Skeletal muscle tissue (tissue), 4 donors: Measurements from ENCODE around the gene PRKN. TPM values are rescaled to one million over a fixed set of nuclear protein-coding genes. Genes with fewer than 3 reads are reported as not detected.

Source experiments
- H3K27ac ChIP-seq: one replicate; pipeline ENCODE4 v1.7.0; 2013; ENCODE audit warnings: mild to moderate bottlenecking, low read depth, low read length, inconsistent platforms
- H3K27me3 ChIP-seq, 3 donors: one replicate each; pipeline ENCODE4 v1.7.0; 2013; ENCODE audit warnings: low read length in 3 of 3; ENCODE audit not compliant: control insufficient read depth in 3 of 3, insufficient read depth in 3 of 3
- H3K36me3 ChIP-seq, 3 donors: one replicate each; pipeline ENCODE4 v1.7.0; 2013; ENCODE audit warnings: low read length in 3 of 3; ENCODE audit not compliant: control insufficient read depth in 3 of 3, insufficient read depth in 3 of 3
- H3K4me1 ChIP-seq, 3 donors: one replicate each; pipeline ENCODE4 v1.7.0; 2013; ENCODE audit warnings: low read length in 3 of 3, mild to moderate bottlenecking in 3 of 3; ENCODE audit not compliant: control insufficient read depth in 3 of 3, insufficient read depth in 3 of 3
- H3K4me3 ChIP-seq, 3 donors: one replicate each; pipeline ENCODE4 v1.7.0; 2013; ENCODE audit warnings: low read length in 3 of 3
- H3K9ac ChIP-seq, 3 donors: one replicate each; pipeline ENCODE4 v1.7.0; 2013; ENCODE audit warnings: low read length in 3 of 3, mild to moderate bottlenecking in 3 of 3, moderate library complexity in 2 of 3, low read depth in 1 of 3
- H3K9me3 ChIP-seq, 3 donors: one replicate each; pipeline ENCODE4 v1.7.0; 2013; ENCODE audit warnings: low read length in 3 of 3; ENCODE audit not compliant: control insufficient read depth in 3 of 3
- total RNA-seq: library from RNA; depleted of rRNA; stranded (reverse); fragments of >200 nt; gene quantifications from one replicate; pipeline ENCODE4 v1.2.3, GENCODE V29; 2014
- donor health status: Osteomylitis.

PRKN gene
- total RNA-seq, 1 donor from 2014 or later, result 16.7 TPM

DNA sequence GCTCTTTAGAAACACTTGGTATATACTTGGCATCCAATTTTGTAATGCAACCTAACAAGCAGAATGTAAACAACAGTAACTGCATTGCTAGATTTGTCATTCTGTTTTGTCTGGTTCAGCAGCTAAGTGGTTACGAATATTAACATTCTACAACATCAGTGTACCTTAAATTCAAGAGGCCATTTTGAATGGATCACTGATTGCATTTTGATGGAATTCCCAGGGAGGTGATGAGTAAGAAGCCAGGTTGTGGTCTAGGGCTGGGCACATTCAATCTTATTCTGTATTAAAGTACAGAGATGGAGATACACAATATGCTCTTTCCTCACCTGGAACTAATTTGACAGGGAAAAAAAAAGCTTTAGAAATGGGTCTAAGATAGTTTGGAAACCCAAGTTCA lies 483.5 kb downstream of the PRKN start:
- Histone ChIP-seq H3K4me3 (no peak overlapping the region), H3K27me3 (no peaks in the 10 kb centered on the region), H3K9me3 (no peaks in the 10 kb centered on the region), H3K4me1 (no peaks in the 10 kb centered on the region), H3K9ac (no peak overlapping the region), H3K27ac (no peak overlapping the region), H3K36me3 (no peaks in the 10 kb centered on the region)

DNA sequence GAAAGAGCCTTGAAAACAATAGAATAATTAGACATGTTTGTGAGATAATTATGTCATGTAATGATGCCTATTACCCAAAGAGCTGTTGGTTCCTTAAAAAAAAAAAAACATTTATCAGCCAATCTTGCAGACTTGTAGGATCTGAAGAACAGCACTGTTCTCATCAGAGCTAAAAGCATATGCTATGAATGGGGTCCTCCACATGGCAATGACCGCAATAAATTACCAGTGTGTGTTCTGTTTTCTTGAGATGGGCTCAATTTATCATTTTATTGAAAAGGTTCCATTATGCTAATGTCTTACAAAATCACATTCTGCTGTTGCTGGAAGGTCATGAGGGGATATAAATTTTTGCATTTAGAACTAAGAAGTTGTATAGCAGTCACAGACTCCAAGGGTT lies 484.7 kb downstream of the PRKN start:
- Histone ChIP-seq H3K9ac (no peak overlapping the region), H3K27me3 (no peaks in the 10 kb centered on the region), H3K4me1 (no peaks in the 10 kb centered on the region), H3K9me3 (no peaks in the 10 kb centered on the region), H3K36me3 (no peaks in the 10 kb centered on the region), H3K27ac (no peak overlapping the region), H3K4me3 (no peak overlapping the region)

- Histone ChIP-seq H3K4me3 (no peak overlapping the region), H3K9me3 (no peaks in the 10 kb centered on the region), H3K27ac (no peak overlapping the region), H3K36me3 (no peaks in the 10 kb centered on the region), H3K4me1 (no peaks in the 10 kb centered on the region), H3K27me3 (no peaks in the 10 kb centered on the region), H3K9ac (no peak overlapping the region)
Measured at GRCh38 chr6:162239330-162239729, 488.2 kb downstream of the PRKN start.

DNA sequence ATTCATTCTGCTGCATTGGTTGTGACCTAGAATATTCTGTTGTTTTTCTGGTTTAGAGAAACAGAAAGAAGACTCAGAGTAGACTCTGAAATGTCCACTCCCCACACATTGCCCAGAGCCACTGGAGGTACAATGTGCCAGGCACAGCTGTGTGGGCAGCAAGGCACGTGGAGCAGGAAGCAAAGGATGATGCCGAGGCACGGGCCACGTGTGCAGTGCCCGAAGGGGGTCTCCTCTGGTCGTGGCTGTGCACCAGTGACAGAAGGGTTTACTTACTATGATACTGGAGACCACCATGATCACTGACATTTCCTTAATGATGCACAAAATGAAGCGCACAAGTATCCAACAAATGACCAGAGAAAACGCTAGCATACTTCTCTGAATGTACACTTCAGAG lies 488.9 kb downstream of the PRKN start:
- no peaks in the 10 kb centered on the region for H3K36me3 ChIP-seq
- H3K27ac ChIP-seq, result no peak overlapping the region
- no peaks in the 10 kb centered on the region for H3K9me3 ChIP-seq
- no peaks in the 10 kb centered on the region for H3K4me1 ChIP-seq
- H3K4me3 ChIP-seq, result no peak overlapping the region
- H3K27me3 ChIP-seq, result no peaks in the 10 kb centered on the region
- no peak overlapping the region for H3K9ac ChIP-seq

DNA sequence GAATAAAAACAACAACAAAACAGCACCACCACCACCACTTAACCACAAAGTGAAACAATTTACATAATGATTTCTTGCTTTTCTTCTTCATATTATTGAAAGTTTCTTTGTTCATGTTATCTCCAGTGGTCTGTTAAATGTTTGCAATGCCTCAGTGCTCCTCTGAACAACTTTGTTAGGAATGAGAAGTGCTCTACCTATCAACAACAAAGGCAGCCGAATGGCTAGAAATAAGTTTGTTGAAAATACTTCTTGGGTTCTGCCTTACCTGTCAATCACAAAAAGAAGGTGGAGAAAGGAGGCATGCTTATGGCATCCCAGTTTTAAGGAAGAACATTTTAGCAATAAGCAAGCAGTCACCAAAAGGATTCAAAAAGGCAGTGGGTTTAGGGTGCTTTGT lies 490.2 kb downstream of the PRKN start:
- Histone ChIP-seq H3K4me1 (no peaks in the 10 kb centered on the region), H3K27me3 (no peaks in the 10 kb centered on the region), H3K9me3 (no peaks in the 10 kb centered on the region), H3K27ac (no peak overlapping the region), H3K4me3 (no peak overlapping the region), H3K36me3 (no peaks in the 10 kb centered on the region), H3K9ac (no peak overlapping the region)

GRCh38 chr6:162234631-162235030 lies 492.9 kb downstream of the PRKN start:
- Histone ChIP-seq H3K36me3 (no peaks in the 10 kb centered on the region), H3K4me1 (peaks cover 0 to 6% (median 0%) of the 10 kb centered on the region in 3 donors), H3K9me3 (no peaks in the 10 kb centered on the region), H3K4me3 (no peak overlapping the region), H3K9ac (no peak overlapping the region), H3K27me3 (no peaks in the 10 kb centered on the region), H3K27ac (no peak overlapping the region)

DNA sequence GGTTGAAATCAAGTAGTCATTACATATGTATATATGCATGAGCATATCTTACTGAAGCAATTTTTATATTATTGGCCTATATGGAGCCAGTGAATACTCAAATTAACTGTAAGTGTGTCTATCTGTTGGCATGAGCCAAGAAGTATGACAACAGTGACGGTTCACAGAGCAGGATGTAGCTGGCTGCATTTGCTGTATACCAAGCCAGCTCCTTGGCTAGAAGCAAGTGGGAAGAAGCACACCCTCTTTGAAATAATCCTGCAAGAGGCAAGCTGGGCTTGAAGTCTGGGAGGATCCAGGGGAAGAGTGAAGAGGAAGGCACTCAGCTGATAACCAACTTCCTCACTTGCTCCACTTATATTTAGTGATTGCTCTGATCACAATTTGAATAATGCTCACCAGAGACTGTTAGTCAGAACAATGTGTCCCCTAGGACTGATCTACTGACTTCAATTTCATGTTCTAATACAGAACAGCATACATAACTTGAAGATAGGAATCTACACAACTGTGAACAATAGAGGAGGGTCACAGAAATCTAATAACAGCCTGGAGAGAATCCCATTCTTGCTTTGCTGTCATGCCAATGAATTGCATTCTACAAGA lies 497.3 kb downstream of the PRKN start:
- peaks cover 0 to 6% (median 0%) of the 10 kb centered on the region in 3 donors for H3K4me1 ChIP-seq
- H3K36me3 ChIP-seq, result no peaks in the 10 kb centered on the region
- no peak overlapping the region for H3K27ac ChIP-seq
- H3K4me3 ChIP-seq, result no peak overlapping the region
- H3K27me3 ChIP-seq, result no peaks in the 10 kb centered on the region
- no peaks in the 10 kb centered on the region for H3K9me3 ChIP-seq
- H3K9ac ChIP-seq, result no peak overlapping the region

DNA sequence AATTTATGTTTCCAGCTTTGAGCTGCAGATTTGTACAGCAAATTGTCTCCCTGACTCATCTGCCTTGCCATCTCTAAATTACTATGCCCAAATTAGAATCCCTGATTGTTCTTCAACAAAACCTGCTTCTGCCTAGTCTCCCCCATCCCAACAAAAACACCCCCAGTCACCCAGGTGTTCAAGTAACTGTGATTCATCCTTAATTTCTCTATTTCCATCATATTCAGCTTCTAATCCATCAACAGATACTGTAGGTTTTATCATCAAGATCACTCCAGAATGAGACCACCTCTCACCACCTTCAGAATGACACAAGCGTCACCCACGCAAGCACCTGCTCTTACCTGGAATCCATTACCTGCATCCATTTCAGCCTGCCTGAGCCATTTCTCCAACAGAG lies 498.5 kb downstream of the PRKN start:
- Histone ChIP-seq H3K27me3 (no peaks in the 10 kb centered on the region), H3K4me1 (peaks cover 0 to 6% (median 0%) of the 10 kb centered on the region in 3 donors), H3K9ac (no peak overlapping the region), H3K4me3 (no peak overlapping the region), H3K36me3 (no peaks in the 10 kb centered on the region), H3K9me3 (no peaks in the 10 kb centered on the region), H3K27ac (no peak overlapping the region)

- Histone ChIP-seq H3K27ac (no peak overlapping the region), H3K27me3 (no peaks in the 10 kb centered on the region), H3K4me3 (no peak overlapping the region), H3K4me1 (peaks cover 0 to 6% (median 0%) of the 10 kb centered on the region in 3 donors), H3K36me3 (no peaks in the 10 kb centered on the region), H3K9ac (no peak overlapping the region), H3K9me3 (no peaks in the 10 kb centered on the region)
Measured at GRCh38 chr6:162226803-162227202, 500.8 kb downstream of the PRKN start.

- Histone ChIP-seq H3K4me1 (no peaks in the 10 kb centered on the region), H3K36me3 (no peaks in the 10 kb centered on the region), H3K27me3 (no peaks in the 10 kb centered on the region), H3K9me3 (no peaks in the 10 kb centered on the region), H3K27ac (no peak overlapping the region), H3K9ac (no peak overlapping the region), H3K4me3 (no peak overlapping the region)
Measured at GRCh38 chr6:162222521-162222920, 505.0 kb downstream of the PRKN start.
